ENCODE measurements around the gene TAP1.
"Not testable (repeated sequence)": the region's sequence is repeated elsewhere in the genome, so short reads cannot be mapped to it uniquely, and the experiment has no call there.

Gene TAP1

DNA sequence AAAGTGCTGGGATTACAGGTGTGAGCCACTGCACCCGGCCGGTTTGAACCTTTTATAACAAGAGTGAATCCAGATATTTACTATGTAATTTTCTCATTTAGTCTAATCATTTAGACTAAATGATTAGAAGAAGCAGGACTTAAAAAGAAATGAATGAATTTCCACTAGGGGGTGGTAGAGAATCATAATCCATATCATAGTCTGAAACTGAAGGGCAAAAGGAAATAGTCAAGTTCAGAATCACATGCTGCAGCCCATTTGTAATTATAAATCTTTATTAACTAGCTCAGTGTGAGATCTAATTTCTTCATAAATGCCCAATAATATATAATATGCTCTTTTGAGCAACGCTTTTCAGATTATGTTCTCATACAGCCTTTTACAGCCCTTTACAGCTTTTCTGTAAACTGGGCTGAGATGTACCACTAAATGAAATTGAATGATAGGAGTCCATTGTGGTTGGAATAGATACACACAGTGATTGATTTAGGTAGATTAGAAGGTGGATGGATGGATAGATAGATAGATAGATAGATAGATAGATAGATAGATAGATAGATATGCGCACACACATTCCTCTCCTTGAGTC lies 32.3 kb upstream of the TAP1 start:
- no peaks in the 10 kb centered on the region for H3K36me3 ChIP-seq (ENCODE audit: control insufficient read depth in 5 of 5, insufficient read depth in 5 of 5, low read length in 5 of 5)
- H3K27me3 ChIP-seq (ENCODE audit: control insufficient read depth in 5 of 5, insufficient read depth in 4 of 5, low read length in 5 of 5), result no peaks in the 10 kb centered on the region
- no peak overlapping the region for H3K9ac ChIP-seq (ENCODE audit: low read length in 5 of 5)
- H3K9me3 ChIP-seq (ENCODE audit: control insufficient read depth in 5 of 5, low read length in 5 of 5), result no peaks in the 10 kb centered on the region
- no peak overlapping the region for H3K4me3 ChIP-seq (ENCODE audit: low read depth in 1 of 5, low read length in 5 of 5)
- peaks cover 0 to 30% (median 25%) of the 10 kb centered on the region in 5 donors for H3K4me1 ChIP-seq (ENCODE audit: control insufficient read depth in 5 of 5, insufficient read depth in 5 of 5, low read length in 5 of 5)
- H3K27ac ChIP-seq (ENCODE audit: low read depth, low read length), result peak overlapping the region; percentile 13

DNA sequence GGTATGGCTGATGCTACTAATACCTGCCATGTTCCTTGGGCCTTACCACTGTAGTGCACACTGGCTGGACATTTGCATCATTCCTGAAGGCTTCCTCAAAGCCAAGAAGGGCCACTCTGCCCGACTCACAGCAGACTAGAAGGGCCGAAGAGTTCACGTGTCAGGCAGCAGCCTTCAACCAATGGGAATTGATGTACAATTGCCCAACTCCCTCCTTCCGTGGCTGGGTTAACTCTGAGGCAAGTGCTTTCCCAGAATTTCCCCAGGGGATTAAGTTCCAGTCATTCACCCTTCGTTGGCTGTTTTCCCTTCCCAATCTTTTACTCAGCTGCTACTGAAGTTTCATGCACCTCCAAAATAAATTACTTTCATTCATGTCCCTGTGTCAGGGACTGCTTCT lies 30.3 kb upstream of the TAP1 start:
- Histone ChIP-seq H3K4me1 (ENCODE audit: control insufficient read depth in 5 of 5, insufficient read depth in 5 of 5, low read length in 5 of 5) (peaks cover 0 to 30% (median 25%) of the 10 kb centered on the region in 5 donors), H3K4me3 (ENCODE audit: low read depth in 1 of 5, low read length in 5 of 5) (no peak overlapping the region), H3K27ac (ENCODE audit: low read depth, low read length) (peak overlapping the region; percentile 66), H3K27me3 (ENCODE audit: control insufficient read depth in 5 of 5, insufficient read depth in 4 of 5, low read length in 5 of 5) (no peaks in the 10 kb centered on the region), H3K9ac (ENCODE audit: low read length in 5 of 5) (no peak overlapping the region), H3K9me3 (ENCODE audit: control insufficient read depth in 5 of 5, low read length in 5 of 5) (no peaks in the 10 kb centered on the region), H3K36me3 (ENCODE audit: control insufficient read depth in 5 of 5, insufficient read depth in 5 of 5, low read length in 5 of 5) (no peaks in the 10 kb centered on the region)

DNA sequence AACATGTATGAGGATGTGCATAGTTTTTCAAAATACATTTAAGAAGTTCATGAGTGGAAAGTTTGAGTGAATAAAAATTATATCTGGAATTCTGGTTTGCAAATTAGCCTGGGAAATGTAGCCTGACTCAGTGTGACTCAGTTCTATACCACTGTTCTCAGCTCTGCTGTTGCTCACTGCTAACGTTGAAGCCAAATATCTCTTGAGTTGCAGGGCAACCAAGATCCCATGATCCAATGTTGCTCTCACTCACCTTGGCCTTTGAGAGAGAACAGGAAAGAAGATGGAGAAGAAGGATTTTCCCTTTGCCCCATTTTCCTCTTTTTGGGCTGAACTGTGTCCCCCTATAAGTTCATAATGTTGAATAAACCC lies 29.4 kb upstream of the TAP1 start:
- H3K27me3 ChIP-seq (ENCODE audit: control insufficient read depth in 5 of 5, insufficient read depth in 4 of 5, low read length in 5 of 5), result no peaks in the 10 kb centered on the region
- H3K4me3 ChIP-seq (ENCODE audit: low read depth in 1 of 5, low read length in 5 of 5), result no peak overlapping the region
- peaks cover 0 to 30% (median 25%) of the 10 kb centered on the region in 5 donors for H3K4me1 ChIP-seq (ENCODE audit: control insufficient read depth in 5 of 5, insufficient read depth in 5 of 5, low read length in 5 of 5)
- no peaks in the 10 kb centered on the region for H3K36me3 ChIP-seq (ENCODE audit: control insufficient read depth in 5 of 5, insufficient read depth in 5 of 5, low read length in 5 of 5)
- H3K9ac ChIP-seq (ENCODE audit: low read length in 5 of 5), result no peak overlapping the region
- no peaks in the 10 kb centered on the region for H3K9me3 ChIP-seq (ENCODE audit: control insufficient read depth in 5 of 5, low read length in 5 of 5)
- H3K27ac ChIP-seq (ENCODE audit: low read depth, low read length), result peak overlapping the region; percentile 25

DNA sequence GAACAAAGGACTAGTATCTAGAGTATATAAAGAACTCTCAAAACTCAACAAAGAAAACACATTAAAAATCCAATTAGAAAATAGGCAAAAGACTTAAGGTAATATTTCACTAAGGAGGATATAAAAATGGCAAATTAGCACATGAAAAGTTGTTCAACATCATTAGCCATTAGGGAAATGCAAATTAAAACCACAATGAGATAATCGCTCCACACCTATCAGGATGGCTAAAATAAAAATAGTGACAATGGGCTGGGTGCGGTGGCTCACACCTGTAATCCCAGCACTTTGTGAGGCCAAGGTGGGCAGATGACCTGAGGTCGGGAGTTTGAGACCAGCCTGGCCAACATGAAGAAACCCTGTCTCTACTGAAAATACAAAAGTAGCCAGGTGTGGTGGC lies 27.5 kb upstream of the TAP1 start:
- not testable (repeated sequence) for H3K27ac ChIP-seq (ENCODE audit: low read depth, low read length); H3K36me3 ChIP-seq (ENCODE audit: control insufficient read depth in 5 of 5, insufficient read depth in 5 of 5, low read length in 5 of 5); H3K9ac ChIP-seq (ENCODE audit: low read length in 5 of 5); H3K9me3 ChIP-seq (ENCODE audit: control insufficient read depth in 5 of 5, low read length in 5 of 5); H3K27me3 ChIP-seq (ENCODE audit: control insufficient read depth in 5 of 5, insufficient read depth in 4 of 5, low read length in 5 of 5); H3K4me3 ChIP-seq (ENCODE audit: low read depth in 1 of 5, low read length in 5 of 5)
- peaks cover 0 to 15% (median 10%) of the 10 kb centered on the region in 5 donors for H3K4me1 ChIP-seq (ENCODE audit: control insufficient read depth in 5 of 5, insufficient read depth in 5 of 5, low read length in 5 of 5)

DNA sequence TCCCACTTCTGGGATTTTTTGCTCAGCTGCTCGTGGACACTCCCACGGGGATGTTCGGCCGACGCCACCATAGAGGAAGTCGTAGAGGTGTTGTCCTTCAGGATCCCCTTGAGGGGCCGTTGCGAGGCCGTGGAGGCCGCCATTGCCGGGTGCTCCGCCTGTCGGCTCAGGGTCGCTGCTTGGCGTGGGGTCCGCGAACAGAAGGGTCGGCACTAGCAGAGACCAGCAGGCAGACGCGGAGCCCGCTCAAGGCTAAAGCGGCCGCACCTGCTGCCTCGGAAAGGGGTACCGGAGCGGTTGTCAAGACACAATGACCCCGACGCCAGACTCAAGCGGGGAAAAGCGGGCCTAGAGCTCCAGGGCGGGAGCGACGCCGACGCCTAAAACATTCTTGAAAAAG lies 26.2 kb upstream of the TAP1 start:
- H3K27ac ChIP-seq (ENCODE audit: low read depth, low read length), result no peak overlapping the region
- H3K36me3 ChIP-seq (ENCODE audit: control insufficient read depth in 5 of 5, insufficient read depth in 5 of 5, low read length in 5 of 5), result no peaks in the 10 kb centered on the region
- no peak overlapping the region for H3K4me3 ChIP-seq (ENCODE audit: low read depth in 1 of 5, low read length in 5 of 5)
- peaks cover 0 to 2% (median 0%) of the 10 kb centered on the region in 5 donors for H3K27me3 ChIP-seq (ENCODE audit: control insufficient read depth in 5 of 5, insufficient read depth in 4 of 5, low read length in 5 of 5)
- no peaks in the 10 kb centered on the region for H3K9me3 ChIP-seq (ENCODE audit: control insufficient read depth in 5 of 5, low read length in 5 of 5)
- no peak overlapping the region for H3K9ac ChIP-seq (ENCODE audit: low read length in 5 of 5)
- H3K4me1 ChIP-seq (ENCODE audit: control insufficient read depth in 5 of 5, insufficient read depth in 5 of 5, low read length in 5 of 5), result peaks cover 0 to 12% (median 7%) of the 10 kb centered on the region in 5 donors

DNA sequence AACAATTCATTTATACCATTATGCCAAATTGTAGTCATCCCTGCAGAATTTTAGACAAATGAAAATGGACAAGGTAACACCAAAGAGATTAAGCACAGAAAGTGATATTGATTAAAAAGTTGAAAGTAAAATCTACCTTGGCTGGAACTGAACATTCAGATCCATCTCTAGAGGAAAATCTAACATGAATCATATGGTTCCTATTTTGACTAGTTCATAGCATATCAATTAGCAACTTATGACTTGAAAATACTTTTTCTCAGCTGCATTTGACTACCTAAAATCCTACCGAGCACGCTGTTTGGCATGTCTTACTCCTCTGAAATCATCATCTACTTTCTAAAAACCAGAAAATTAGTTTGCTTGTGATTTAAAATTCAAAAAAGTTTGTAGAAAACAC lies 23.1 kb upstream of the TAP1 start:
- Histone ChIP-seq H3K27me3 (ENCODE audit: control insufficient read depth in 5 of 5, insufficient read depth in 4 of 5, low read length in 5 of 5) (peaks cover 0 to 2% (median 0%) of the 10 kb centered on the region in 5 donors), H3K9me3 (ENCODE audit: control insufficient read depth in 5 of 5, low read length in 5 of 5) (peaks cover 0 to 5% (median 0%) of the 10 kb centered on the region in 5 donors), H3K4me1 (ENCODE audit: control insufficient read depth in 5 of 5, insufficient read depth in 5 of 5, low read length in 5 of 5) (no peaks in the 10 kb centered on the region), H3K9ac (ENCODE audit: low read length in 5 of 5) (no peak overlapping the region), H3K4me3 (ENCODE audit: low read depth in 1 of 5, low read length in 5 of 5) (no peak overlapping the region), H3K36me3 (ENCODE audit: control insufficient read depth in 5 of 5, insufficient read depth in 5 of 5, low read length in 5 of 5) (no peaks in the 10 kb centered on the region), H3K27ac (ENCODE audit: low read depth, low read length) (no peak overlapping the region)

DNA sequence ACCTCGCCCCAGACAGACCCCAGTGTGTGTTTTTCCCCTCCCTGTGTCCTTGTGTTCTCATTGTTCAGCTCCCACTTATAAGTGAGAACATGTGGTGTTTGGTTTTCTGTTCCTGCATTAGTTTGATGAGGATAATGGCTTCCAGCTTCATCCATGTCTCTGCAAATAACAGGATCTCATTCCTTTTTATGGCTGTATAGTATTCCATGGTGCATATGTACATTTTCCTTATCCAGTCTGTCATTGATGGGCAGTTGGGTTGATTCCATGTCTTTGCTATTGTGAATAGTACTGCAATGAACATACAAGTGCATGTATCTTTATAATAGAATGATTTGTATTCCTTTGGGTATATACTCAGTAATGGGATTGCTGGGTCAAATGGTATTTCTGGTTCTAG lies 20.4 kb upstream of the TAP1 start:
- H3K4me3 ChIP-seq (ENCODE audit: low read depth in 1 of 5, low read length in 5 of 5); H3K36me3 ChIP-seq (ENCODE audit: control insufficient read depth in 5 of 5, insufficient read depth in 5 of 5, low read length in 5 of 5); H3K27ac ChIP-seq (ENCODE audit: low read depth, low read length); H3K9me3 ChIP-seq (ENCODE audit: control insufficient read depth in 5 of 5, low read length in 5 of 5); H3K9ac ChIP-seq (ENCODE audit: low read length in 5 of 5); H3K27me3 ChIP-seq (ENCODE audit: control insufficient read depth in 5 of 5, insufficient read depth in 4 of 5, low read length in 5 of 5); H3K4me1 ChIP-seq (ENCODE audit: control insufficient read depth in 5 of 5, insufficient read depth in 5 of 5, low read length in 5 of 5): not testable (repeated sequence)

DNA sequence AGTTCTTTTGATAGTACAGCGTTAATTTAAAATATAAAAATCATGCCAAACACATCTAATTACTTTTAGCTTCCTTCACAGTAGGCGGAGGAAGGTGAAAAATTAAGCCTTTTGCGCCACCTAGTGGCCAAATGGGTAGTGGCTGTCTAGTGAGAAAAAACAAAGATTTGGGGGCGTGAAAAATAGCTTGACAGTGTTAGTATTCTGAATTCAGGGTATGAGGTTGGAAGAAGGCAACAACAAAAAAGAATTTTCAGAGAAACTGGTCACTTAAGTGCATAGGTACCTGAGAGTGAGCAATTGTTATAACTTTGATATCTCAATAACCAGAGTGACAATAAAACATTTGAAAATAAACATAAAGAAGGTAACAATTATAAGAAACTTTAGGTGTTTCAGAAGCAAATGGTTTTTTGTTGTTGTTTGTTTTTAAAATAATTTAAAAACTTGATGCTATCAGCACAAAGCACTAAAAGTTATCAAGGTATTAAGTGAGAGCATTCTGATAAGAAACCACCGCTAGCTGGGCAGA lies 14.8 kb upstream of the TAP1 start:
- no peak overlapping the region for H3K4me3 ChIP-seq (ENCODE audit: low read depth in 1 of 5, low read length in 5 of 5)
- H3K27me3 ChIP-seq (ENCODE audit: control insufficient read depth in 5 of 5, insufficient read depth in 4 of 5, low read length in 5 of 5), result peaks cover 0 to 8% (median 0%) of the 10 kb centered on the region in 5 donors
- H3K9me3 ChIP-seq (ENCODE audit: control insufficient read depth in 5 of 5, low read length in 5 of 5), result peaks cover 0 to 5% (median 0%) of the 10 kb centered on the region in 5 donors
- H3K4me1 ChIP-seq (ENCODE audit: control insufficient read depth in 5 of 5, insufficient read depth in 5 of 5, low read length in 5 of 5), result no peaks in the 10 kb centered on the region
- H3K27ac ChIP-seq (ENCODE audit: low read depth, low read length), result no peak overlapping the region
- H3K36me3 ChIP-seq (ENCODE audit: control insufficient read depth in 5 of 5, insufficient read depth in 5 of 5, low read length in 5 of 5), result no peaks in the 10 kb centered on the region
- H3K9ac ChIP-seq (ENCODE audit: low read length in 5 of 5), result no peak overlapping the region

DNA sequence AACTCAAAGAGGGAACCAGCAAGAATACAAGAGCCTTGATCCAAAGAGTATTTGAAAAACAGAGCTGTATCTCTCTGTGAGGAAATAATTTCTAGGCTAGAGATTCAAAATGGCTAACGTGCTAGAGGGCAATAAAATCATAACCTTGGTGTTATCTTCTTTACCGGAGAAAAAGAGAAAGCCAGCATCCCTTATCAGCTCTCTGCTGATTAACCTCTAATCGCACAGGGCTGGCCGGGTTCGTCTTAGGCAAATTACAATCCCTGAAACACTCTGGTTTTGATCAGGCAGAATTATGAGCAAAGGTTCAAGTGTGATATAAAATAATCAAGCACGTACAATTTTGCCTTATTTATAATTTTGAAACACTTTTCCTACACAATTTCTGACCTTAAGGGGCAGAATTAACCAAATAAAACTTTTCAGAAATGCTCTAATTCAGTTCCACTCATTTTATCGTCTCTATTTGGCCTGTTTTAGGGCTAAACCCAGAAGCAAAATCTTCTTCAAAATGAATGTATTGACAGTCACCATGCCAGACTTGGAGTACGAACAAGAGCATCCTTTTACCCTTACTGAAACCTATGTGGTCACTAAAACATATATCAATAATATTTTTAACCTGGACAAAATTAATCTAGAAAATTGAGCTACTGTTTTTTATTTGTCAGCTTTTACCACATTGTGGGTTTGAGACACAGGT lies 14.2 kb upstream of the TAP1 start:
- Histone ChIP-seq H3K27ac (ENCODE audit: low read depth, low read length) (no peak overlapping the region), H3K36me3 (ENCODE audit: control insufficient read depth in 5 of 5, insufficient read depth in 5 of 5, low read length in 5 of 5) (no peaks in the 10 kb centered on the region), H3K9ac (ENCODE audit: low read length in 5 of 5) (no peak overlapping the region), H3K4me3 (ENCODE audit: low read depth in 1 of 5, low read length in 5 of 5) (no peak overlapping the region), H3K9me3 (ENCODE audit: control insufficient read depth in 5 of 5, low read length in 5 of 5) (peaks cover 0 to 3% (median 0%) of the 10 kb centered on the region in 5 donors), H3K4me1 (ENCODE audit: control insufficient read depth in 5 of 5, insufficient read depth in 5 of 5, low read length in 5 of 5) (no peaks in the 10 kb centered on the region), H3K27me3 (ENCODE audit: control insufficient read depth in 5 of 5, insufficient read depth in 4 of 5, low read length in 5 of 5) (peaks cover 0 to 8% (median 0%) of the 10 kb centered on the region in 5 donors)

DNA sequence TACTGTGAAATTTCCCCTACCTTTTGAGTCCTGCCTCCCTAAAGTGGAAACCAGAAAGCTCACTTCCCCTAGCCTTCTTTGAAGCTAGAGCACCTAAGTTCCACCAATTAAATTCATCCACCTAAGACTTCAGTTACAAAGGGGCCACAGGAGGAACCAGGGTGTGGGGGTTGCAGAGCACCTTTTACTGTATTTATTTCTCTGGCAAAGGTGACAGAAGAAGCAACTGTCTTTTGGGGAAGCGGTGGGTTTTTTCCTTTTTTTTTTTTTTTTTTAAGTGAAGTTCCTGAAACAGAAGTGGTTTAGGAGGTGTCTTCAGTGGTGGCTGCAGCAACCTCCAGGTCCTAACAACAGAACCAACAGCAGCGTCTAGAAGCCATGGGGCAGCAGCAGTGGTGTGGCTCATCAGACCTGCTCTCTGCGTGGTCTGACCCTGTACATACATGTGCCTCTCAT lies 13.5 kb upstream of the TAP1 start:
- Histone ChIP-seq H3K27ac (ENCODE audit: low read depth, low read length) (no peak overlapping the region), H3K9ac (ENCODE audit: low read length in 5 of 5) (no peak overlapping the region), H3K4me1 (ENCODE audit: control insufficient read depth in 5 of 5, insufficient read depth in 5 of 5, low read length in 5 of 5) (no peaks in the 10 kb centered on the region), H3K4me3 (ENCODE audit: low read depth in 1 of 5, low read length in 5 of 5) (no peak overlapping the region), H3K9me3 (ENCODE audit: control insufficient read depth in 5 of 5, low read length in 5 of 5) (no peaks in the 10 kb centered on the region), H3K36me3 (ENCODE audit: control insufficient read depth in 5 of 5, insufficient read depth in 5 of 5, low read length in 5 of 5) (no peaks in the 10 kb centered on the region), H3K27me3 (ENCODE audit: control insufficient read depth in 5 of 5, insufficient read depth in 4 of 5, low read length in 5 of 5) (peaks cover 0 to 8% (median 0%) of the 10 kb centered on the region in 5 donors)
